ENCODE measurements around the gene AUTS2.

AUTS2 gene

DNA sequence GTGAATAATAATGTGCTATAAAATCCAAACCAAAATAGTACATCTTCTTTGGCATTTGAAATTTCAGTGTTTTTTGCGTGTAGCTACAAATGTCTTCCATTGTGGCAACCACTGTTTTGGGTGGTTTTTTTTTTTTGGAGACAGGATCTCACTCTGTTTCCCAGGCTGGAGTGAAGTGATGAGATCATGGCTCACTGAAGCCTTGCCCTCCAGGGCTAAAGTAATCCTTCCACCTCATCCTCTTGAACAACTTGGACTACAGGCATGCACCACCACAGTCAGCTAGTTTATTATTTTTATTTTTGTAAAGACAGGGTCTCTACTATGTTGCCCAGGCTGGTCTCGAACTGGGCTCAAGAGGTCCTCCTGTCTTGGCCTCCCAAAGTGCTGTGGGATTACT lies 455.1 kb downstream of the AUTS2 start:
- H3K4me3 ChIP-seq: no peak overlapping the region
- H3K27ac ChIP-seq: no peak overlapping the region

GRCh38 chr7:70053989-70054388 lies 455.7 kb downstream of the AUTS2 start:
- H3K4me3 ChIP-seq: no peak overlapping the region
- H3K27ac ChIP-seq: no peak overlapping the region

DNA sequence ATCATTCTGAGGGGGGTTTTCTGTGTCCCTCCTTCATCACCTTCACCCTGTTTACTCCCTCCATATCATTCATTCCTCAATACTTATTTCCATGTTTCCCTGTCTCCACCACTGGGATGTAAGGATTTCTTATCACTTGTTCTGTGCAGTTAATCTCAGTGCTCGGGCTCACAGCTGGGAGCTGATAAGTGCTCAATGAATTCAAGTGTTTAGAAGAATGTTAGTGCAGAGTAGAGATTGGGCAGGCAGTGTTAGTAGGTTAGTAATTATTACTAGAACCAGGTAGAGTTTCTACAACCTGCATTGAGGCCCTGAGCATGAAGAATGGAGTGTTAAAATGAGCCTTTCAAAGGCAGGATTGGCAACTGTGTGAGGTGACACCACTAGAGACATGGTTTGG lies 458.1 kb downstream of the AUTS2 start:
- no peak overlapping the region for H3K27ac ChIP-seq
- no peak overlapping the region for H3K4me3 ChIP-seq

DNA sequence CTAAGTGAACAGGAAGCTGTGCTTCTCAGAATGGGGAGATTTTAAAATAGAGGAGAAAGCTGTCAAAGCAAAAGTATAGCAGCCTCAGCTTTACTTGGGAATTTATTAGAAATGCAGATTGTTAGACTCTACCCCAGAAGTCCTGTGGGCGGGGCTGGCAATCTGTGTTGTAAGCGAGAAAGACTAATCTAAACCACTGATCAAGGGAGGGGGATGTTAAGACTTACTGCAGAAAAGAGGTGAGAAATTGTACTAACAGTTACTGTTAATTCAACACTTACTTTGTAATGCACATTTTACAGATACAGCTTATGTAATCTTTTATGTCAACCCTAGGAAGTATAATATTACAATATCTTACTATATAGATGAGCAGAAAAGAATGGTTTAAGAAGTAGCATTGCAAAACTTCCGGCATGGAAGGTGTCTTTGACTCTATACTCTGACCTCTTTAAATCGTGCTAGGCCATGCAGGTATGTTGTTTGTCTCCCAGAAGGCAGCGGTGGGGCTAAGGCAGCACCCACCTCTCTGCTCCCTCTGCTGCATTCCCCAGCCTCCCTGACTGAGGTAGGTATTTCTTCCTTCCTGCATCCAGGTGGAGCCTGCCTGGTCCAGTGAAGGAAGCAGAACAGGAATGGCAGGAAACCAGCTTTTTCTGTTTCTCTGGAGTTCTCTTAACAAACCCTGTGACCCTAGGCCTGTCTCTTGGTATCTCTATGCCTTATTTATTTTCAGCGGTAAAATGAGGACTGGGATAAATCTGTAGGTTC lies 462.2 kb downstream of the AUTS2 start:
- Histone ChIP-seq H3K4me3 (no peak overlapping the region), H3K27ac (no peak overlapping the region)

DNA sequence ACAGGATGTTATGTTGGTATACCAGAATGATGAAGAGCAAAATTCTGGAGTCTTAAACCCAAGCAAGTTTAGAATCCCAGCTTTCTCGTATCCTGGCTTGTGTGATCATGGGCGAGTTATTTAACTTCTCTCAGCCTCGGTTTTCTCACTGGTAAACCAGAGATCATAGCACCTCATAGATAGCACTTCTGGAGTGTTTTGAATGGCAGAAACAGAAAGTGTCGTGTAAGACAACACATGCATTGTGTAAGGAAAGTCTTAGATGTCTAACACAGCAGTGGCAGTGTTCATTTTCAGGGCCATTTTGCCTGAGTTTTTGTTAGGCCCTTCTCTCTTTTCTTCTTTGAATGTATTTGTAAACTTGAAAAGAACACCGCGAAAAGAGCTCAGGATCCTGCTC lies 465.1 kb downstream of the AUTS2 start:
- Histone ChIP-seq H3K4me3 (no peak overlapping the region), H3K27ac (no peak overlapping the region)

DNA sequence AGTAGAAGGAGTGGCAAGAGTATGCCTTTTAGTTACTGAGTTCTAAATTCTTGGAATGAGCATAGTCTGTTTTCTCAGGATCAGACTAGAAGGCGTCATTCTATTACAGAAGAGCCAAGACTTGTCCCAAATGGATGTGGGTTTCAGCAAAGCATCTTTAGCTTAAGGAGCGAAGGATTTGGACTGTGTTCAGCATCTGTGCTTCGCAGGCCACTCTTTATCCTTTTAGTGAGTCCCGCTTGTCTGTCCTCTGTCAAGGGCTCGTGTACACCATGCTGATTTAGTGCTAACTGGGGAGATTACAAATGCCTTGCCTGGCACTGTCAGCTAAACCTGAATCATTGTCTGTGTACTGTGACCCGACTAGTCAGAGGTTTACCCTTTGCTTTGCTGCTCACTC lies 465.7 kb downstream of the AUTS2 start:
- Histone ChIP-seq H3K27ac (no peak overlapping the region), H3K4me3 (no peak overlapping the region)

DNA sequence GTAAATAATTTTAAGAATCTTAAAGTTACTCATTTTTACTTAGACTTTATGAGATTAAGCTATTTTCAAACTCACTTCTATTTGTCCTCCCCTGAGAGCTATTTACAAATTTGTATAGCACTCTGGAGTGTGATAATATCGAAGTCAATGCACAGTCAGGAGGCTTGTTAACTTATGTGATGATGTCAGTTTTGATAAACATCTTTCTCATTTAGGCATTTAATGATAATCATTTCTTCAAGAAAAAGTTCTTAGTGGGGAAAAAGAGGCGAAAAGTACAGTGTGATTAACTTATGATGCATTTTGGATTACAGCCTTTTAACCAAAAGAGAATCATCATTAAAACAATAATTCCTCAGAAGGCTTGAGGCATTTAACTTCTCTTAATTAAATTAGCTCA lies 468.6 kb downstream of the AUTS2 start:
- no peak overlapping the region for H3K27ac ChIP-seq
- H3K4me3 ChIP-seq: no peak overlapping the region

DNA sequence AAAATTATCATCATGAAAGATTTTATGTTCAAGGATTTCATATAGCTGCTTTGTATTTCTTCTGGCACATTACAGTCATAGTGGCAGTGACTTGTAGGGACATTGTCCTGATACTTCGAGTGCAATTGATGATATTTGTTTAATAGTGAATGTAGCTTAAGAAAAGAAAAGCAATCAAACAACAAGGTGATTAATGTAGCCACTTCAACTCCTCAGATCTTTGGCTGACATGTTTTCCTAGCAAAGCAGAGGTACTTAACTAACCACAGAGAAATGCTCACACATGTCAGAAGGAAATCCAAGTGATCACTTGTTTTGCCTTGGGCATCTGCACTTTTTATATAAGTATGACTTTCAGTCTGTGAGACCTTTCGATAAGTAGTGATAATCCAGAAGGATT lies 470.3 kb downstream of the AUTS2 start:
- Histone ChIP-seq H3K4me3 (no peak overlapping the region), H3K27ac (no peak overlapping the region)

DNA sequence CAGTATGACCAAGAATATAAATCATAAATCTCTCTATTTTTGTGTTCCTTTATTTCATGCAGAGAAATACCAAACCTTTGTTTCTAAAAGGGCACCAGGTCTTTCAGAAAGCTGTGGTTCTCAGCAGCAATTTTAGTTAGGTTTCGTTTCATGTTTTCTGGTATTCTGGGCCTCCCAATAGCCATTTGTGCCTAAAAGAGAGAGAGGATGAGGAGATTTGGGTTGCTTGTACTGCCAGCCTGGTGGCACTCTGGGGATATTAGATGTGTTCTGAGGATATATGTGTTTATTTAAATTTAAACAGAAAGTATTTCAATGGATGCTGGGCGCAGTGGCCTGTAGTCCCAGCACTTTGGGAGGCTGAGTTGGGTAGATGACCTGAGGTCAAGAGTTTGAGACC lies 471.7 kb downstream of the AUTS2 start:
- Histone ChIP-seq H3K4me3 (no peak overlapping the region), H3K27ac (no peak overlapping the region)

- H3K27ac ChIP-seq: no peak overlapping the region
- H3K4me3 ChIP-seq: no peak overlapping the region
Observed at GRCh38 chr7:70071766-70072165, 473.5 kb downstream of the AUTS2 start.

DNA sequence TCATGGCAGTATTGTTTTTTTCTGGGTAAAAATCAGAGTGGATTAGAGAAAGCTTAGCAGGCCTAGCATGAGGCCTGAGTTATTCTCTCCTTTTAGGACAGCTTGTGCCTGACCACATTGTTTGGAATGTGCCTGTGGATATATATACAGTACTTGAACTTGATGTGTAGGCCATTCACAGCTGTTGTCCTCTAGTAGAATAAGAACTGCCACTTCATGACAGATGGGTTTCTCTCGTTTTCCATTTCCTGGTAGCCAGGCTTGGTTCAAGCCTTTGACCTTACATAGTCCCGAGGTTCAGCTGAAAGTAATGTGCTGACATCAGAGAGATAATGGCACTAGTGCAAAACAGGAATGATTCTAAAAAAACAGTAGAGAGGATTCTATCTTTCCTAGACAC lies 473.9 kb downstream of the AUTS2 start:
- no peak overlapping the region for H3K27ac ChIP-seq

GRCh38 chr7:70076325-70076724 lies 478.1 kb downstream of the AUTS2 start:
- Histone ChIP-seq H3K27ac (no peak overlapping the region), H3K4me3 (no peak overlapping the region)

More for the DNA sequence above, 473.9 kb downstream of the AUTS2 start:
- no peak overlapping the region for H3K4me3 ChIP-seq

DNA sequence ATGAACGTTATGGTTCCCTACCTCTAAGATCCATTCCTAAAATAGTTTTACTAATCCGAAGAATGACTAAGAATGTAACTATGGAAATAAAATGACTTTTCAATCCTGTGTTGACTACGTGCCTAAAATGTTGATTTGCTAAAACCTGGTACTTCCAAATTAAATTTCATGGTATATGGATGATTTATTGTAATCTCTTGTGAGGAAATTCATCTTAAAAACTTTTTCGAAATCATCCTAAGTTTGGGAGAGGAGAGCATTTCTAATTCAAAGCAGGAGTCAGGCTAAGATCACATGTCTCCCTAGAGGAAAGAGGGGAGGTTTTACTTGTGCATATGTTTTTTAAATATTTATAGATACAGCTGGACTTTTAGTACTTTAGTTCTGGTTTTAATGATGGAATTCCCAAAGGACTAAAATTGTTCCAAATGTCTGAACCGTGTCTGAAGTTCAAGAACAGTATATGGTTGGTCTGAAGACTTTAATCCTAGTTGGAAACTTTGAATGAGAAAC lies 483.9 kb downstream of the AUTS2 start:
- Histone ChIP-seq H3K4me3 (no peak overlapping the region), H3K27ac (no peak overlapping the region)

DNA sequence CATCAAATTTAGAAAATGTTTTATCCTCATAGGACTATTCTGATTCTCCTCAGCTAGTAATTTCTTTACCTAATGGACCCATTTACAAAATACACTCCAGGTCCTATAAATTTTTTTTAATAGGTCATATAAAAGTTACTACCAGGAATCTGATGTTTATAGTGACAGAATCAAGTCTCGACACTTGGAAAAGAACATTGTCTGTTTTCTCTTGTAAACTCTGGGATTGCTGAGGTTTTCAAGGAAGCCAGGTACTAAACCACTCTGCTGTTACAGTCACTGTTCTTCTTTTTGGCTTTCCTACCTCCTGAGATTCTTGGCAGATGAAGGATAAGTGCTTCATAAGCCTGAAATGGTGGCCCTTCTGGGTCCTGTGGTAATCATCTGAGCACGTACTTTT lies 493.1 kb downstream of the AUTS2 start:
- Histone ChIP-seq H3K27ac (no peak overlapping the region), H3K4me3 (no peak overlapping the region)

DNA sequence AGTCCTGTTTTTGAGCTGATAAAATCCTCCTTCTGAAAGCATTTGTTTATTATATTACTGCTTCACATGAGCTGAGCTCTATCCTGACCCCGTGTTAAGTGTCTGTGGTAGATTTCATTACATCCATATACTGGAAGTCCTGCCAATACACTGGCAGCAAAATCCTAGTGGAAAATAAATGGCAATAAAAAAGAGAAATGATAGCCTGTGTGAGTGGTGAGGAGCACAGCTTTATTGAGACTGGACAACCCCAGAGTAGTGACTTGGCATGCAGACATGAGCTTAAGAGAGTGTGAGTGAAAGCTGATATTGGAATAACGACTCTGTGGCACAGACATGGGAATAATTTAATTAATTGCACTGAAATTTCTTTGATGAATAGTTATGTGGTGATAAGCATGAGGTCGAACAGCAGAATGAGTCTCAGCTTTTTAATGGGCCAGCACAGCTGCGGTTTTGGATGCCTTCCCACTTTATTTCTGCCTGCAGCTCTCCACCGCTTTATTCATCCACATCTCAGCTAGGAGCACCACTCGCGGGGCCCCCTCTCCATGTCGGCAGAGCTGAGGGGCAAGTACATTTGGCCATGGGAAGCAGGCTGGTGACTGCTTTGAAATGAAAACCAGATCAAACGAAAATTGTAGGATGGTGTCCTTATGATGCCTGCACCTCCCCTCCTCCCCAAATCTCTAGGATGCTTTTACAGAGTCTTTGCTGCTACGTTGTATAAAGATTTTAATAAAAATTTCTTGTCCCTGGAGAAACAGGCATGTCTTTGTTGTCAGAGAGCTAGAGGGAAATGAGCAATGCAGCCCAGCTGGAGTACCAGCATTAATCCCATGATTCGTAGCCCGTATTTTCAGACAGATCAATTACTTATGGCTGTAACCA lies 494.3 kb downstream of the AUTS2 start:
- no peak overlapping the region for H3K4me3 ChIP-seq
- H3K27ac ChIP-seq: no peak overlapping the region

GRCh38 chr7:70093205-70093904 lies 495.1 kb downstream of the AUTS2 start:
- no peak overlapping the region for H3K4me3 ChIP-seq

GRCh38 chr7:70094831-70095230 lies 496.6 kb downstream of the AUTS2 start:
- Histone ChIP-seq H3K4me3 (no peak overlapping the region), H3K27ac (no peak overlapping the region)

More at GRCh38 chr7:70093205-70093904, 495.1 kb downstream of the AUTS2 start:
- H3K27ac ChIP-seq: no peak overlapping the region

DNA sequence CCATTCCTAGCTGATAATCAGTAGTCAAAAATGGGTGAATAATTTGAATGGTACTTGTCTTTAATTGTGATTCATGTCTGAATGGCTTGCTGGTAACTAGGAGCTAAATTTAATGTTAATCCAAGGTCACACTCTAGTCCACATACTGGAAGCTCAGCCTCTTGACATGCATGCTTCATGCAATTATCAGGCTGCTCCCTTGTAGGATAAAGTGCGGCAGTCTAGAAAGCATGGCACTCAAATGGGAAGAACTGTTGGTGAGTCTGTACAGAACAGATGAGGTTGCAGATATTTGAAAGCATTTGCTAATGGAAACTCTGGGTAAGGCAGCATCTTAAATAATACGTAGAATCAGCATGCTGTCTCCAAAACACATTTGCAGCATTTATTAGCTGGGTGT lies 499.4 kb downstream of the AUTS2 start:
- no peak overlapping the region for H3K27ac ChIP-seq
- no peak overlapping the region for H3K4me3 ChIP-seq

- Histone ChIP-seq H3K4me3 (no peak overlapping the region), H3K27ac (no peak overlapping the region)
Observed at GRCh38 chr7:70098133-70098561, 499.9 kb downstream of the AUTS2 start.
